GM19240 (cell line): ENCODE results near the gene UVRAG.
A peak's percentile ranks its signal among the peaks of the same experiment; 100 is the strongest.

Experiments
- DNase-seq: peaks from one replicate; pipeline ENCODE4 v3.0.0; 2011; ENCODE audit warnings: low spot score; ENCODE audit not compliant: insufficient read length

Gene UVRAG

DNA sequence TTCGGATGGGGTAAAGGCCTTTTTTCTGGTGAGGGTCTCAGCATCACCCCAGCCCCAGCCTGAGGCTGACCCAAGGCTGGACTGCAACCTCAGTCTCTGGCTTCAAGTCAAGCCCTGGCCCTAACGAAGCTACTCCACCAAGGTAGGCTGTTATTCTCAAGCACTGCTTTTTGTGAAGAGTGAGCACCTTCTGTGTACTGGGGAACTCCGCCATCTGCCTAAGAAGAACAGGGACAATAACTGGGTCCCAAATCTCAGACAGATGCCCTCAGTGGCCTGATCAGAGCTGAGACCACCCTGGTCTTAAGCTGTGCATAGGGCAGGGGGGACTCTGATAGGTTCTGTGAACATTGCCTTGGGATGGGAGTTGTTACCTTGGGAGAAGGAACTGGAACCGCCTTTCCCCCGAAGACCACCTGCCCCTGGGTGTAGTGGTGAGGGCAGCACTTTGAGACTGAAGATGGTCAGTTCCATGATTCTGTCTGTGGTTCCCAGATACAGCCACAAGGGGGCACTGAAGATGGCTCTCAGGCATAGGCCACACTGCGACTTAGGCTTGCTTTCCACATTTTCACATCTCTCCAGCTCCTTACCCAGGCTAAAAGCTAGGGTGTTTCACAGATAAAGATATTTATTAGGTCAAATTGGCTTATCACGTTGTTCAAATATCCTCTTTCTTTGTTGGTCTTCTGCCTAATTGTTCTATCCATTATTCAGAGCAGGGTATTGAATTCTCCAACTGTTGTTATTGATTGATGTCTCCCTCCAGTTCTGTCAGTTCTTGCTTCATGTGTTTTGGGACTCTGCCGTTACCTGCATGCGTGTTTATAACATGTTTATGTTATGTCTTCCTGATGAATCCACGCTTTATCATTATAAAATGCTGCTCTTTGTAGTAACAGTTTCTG, 11.8 kb upstream of the UVRAG start:
- DNase-seq = peak; percentile 62

DNA sequence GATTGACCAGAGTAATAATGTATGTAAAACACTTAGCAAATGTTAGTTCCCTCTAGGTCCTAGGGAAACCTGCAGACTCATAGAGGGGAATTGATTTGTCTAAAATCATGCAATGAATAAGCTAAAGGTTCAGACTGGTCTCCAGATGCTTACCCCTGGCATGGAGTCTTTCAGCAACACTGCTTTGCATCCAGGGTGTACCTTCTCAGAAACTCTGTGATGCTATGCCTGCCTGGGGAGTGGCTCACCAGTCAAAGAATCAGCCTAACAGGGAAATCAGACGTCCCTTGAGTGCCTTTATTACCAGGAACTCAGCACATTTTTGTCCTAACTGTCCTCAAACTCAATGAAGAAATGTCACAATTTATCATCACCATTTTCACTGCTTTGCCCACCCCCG, 5.9 kb upstream of the UVRAG start:
- no peak for DNase-seq

DNA sequence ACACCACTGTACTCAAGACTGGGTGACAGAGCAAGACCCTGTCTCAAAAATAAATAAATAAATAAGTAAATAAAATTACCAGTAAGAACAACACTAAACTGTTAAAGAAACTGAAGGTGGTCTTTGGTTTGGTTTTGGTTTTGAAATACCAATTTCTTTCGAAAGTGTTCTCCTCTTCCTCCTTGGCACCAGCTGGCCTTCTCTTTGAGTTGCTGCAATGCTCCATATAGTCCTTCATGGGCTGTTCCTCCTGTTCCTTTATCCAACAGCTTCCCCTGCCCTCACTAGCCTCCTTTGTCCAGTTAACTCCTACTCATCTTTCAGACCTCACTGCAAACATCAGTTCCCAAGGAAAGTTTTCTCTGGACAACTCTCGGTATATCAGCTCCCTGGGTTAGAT, 5.0 kb upstream of the UVRAG start:
- DNase-seq = no peak

DNA sequence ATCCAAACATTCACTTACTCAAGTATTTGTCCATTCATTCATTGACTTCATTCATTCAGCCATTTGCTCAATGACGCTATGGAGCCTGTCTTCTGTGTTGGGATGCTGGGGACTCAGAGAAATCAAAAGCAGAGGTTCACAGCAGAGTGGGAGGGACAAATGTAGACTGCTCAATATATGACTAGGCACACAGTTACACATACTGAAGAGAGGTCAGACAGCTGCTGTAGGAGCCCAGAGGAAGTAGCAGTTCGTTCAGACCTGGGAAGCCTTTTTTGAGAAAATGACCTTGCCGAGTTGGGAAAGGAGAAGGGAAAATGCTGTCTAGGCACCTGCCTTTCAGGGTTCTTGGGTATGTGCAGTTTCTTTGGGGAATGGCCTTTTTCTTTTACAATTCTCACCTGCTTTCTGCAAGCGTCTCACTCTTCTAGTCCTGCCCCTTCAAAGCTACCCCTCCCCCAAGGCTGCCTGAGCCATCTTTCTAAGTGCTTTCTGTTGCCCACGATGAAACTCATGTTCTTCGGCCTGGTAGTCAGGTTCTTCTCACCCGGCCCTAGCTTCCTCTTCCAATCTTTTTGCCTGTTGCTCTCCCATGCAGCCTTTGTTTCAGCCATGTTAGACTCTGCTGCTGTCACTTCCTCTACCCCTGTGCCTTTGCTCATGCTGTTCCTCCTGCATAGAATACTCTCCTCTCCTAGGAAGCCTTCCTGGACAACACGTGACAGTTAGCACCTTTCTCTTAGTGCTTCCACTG, 4.2 kb upstream of the UVRAG start:
- no peak for DNase-seq

DNA sequence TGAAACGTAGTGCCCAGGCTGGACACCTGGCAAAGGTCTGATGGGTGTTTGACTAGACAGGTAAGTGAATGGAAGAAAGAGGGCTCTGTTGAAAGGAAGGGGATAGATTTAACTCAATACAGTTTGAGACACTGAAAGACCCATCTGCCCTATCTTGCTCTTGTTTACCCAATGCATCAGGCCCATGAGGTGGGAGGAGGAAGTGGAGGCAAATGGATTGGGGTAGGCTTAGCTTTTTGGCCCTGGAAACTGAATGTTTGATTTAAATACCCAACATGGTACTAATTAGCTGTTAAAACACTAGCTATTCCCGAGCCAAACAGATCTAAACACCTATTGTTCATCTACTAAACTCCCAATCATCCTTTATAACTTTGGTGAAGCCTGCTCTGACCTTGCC, 3.5 kb upstream of the UVRAG start:
- DNase-seq = no peak

DNA sequence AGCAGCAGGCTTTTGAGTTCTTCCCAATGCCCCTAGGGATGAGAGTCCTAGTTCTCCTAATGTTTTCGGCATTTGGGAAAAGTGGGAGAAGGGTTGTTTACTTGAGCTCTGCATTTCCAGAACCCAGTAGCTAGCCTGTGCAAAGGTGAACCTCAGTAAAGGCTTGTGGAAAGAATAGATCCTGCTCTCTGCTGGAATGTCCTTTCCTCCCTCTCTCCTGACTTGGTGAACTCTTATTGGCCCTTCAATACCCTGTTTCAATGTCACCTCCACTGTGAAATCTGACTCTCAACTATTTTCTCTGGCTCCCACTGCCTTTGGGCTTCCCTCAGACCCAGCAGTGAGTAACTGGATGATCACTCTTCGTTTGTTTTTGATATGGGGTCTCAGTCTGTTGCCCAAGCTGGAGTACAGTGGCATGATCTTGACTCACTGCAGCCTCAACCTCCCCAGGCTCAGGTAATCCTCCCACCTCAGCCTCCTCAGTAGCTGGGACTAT, 2.4 kb upstream of the UVRAG start:
- DNase-seq = no peak

DNA sequence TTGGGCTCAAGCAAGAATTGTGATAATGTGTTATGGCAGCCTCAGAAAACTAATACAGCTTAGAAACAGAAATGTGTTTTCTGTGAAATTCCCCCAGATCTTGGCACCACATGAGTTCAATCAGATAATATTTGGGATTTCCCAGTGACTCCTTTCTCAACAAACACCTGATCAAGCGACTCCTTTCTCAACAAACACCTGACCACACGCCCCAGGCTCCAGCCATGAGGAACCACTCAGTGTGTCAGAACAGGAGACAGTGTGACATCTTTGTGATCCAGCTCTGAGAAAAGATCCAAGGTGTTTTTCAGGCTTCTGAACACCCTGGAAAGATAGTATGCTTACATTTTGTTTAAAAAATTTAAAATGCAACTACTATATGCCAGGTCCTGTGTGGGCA, 1.9 kb upstream of the UVRAG start:
- no peak for DNase-seq

DNA sequence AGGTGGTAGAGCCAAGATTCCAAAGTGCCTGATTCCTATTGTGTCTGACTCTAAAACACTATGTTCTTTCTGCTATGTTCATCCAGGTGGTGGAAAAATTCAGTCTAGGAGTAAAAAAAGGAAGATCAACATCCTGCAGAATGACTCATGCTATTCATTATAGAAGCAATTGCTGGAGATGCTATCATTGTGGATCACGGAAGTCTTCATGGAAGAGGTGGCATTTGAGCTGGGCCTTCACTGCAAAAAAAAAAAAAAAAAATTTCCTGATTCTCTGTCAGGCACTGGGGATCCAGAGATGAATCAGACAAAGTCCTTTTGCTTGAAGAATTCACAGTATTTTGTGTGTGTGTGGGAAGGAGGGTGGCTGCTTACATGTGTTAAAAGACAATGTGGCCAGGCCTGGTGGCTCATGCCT, 1.4 kb upstream of the UVRAG start:
- no peak for DNase-seq

DNA sequence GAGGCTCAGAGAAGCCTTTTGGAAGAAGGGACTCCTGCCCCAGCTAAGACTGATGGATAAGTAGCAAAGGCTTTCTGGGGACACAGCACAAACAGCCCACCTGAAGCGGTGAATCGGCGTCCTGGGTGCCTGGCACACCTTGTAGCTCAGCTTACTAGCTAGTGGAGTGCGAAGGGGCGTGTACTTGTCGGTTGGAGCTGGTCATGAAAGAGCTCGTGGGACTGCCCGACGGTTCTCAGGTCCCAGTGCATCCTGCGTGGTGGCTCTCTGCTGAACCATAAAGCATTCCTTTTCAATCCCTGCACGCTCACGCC, 690 bp upstream of the UVRAG start:
- DNase-seq = no peak

DNA sequence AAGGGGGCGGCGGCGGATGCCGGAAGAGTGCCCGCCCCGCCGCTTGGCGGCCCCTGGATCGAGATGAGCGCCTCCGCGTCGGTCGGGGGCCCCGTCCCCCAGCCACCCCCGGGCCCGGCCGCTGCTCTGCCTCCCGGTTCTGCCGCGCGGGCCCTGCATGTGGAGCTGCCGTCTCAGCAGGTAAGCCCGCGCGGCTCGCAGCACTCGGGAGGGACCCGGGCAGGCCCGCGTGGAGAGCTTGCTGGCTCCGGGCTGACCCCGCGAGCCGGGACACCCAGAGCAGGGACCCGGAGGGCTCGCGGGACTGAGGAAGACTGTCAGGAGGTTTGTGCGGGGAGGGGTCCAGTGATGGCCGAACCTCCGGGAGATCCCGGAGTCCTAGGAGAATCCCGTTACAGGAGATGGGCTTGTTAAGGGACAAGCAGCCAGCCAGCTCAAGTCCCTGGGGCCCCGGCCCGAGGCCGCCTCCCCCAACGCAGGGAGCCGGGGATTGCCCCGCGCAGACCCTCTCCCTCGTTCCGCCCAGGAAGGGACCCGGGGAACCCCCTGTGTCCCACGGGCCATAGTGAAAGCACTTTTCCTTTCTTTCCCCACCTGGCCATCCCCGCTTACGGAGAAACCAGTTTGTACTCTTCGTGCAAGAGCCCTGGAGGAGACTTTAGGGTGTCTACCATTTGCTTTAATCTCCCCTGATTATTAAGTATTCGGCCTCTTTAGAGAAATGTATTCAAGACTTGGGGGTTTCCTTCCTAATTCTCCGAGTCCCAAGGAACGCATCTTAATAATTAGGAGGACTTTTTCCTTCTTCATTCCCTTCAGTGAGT, 547 bp downstream of the UVRAG start:
- DNase-seq = no peak

DNA sequence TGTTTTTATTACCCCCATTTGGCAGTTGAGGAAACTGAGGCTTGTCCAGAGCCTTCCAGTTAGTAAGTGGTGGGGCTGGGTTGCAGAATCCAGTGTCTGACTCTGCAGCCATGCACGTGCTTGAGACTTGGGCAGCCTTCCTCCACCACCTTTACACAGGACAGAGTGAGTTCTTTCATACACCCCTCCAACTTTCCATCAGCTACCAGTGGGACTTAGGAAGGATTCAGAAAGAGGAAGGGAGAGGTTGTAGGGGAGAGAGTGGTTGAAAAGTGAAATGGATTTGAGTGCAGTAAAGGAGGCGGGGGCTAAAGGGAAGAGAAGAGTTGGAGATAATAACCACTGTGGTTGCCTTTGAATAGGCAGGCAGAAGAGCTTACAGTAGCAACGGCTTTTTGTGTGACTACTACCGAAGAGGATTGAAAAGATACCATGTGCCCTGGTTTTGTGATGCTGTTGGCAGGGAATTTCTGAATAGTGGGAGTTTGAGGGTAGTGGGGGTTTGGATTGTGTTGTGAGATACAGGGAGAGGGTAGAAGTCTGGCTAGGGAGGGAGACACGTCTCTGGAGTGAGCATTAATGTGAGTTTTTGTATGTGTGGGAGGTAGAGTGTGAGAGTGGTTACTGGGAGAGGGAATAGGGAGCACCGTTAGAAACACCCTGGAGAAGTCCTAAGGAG, 1.7 kb downstream of the UVRAG start:
- no peak for DNase-seq

DNA sequence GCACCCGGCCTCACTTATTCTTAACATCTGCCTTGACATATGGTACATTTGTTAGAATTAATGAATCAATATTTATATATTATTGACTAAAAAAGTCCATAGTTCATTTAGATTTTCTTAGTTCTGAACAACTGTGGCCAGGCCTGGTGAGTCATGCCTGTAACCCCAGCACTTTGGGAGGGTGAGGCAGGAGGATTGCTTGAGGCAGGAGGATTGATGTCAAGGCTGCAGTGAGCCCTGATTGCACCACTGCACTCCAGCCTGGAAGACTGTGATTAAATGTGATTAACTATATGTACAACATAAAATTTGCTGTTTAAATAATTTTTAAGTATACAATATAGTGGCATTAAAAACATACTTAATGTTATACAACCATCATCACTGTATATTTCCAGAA, 5.6 kb downstream of the UVRAG start:
- no peak for DNase-seq

DNA sequence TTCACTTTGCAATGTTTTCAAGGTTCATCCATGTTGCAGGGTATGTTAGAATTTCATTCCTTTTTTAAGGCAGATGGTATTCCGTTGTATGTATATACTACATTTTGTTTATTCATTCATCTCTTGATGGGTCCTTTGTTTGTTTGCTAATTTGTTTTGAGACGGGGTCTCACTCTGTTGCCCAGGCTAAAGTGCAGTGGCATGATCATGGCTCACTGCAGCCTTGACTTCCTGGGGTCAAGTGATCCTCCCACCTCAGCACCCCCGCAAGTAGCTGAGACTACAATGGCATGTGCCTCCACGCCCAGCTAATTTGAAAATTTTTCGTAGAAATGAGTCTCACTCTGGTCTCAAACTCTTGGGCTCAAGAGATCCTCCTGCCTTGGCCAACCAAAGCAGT, 6.2 kb downstream of the UVRAG start:
- DNase-seq = no peak

DNA sequence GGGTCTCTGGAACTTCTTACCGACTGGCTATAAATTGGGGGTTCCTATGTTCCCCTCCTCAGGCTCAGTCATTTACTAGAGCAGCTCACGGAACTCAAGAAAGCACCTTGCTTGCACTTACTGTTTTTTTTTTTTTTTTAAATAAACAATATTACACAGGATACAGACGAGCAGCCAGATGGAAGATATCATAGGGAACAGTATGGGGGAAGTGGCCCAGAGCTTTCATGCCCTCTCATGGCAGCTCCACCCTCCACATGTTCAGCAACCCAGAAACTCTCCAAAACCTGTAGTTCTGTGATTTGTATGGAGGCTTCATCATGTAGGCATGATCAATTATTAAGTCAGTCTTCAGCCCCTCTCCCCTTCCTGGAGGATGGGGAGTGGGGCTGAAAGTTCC, 7.5 kb downstream of the UVRAG start:
- no peak for DNase-seq

DNA sequence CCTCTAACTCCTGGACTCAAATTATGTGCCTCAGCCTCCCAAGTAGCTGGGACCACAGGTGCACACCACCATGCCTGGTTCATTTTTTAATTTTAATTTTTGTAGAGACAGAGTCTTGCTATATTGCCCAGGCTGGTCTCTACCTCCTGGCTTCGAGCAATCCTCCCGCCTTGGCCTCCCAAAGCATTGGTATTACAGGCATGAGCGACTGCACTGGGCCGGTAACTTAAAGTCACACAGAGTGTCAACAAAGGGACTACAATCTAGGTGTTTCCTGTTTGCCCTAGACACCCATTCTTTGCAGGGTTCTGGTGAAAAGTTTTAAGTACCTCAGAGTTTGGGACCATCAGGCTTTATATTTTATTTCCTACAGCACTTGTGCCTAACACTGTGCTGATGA, 8.4 kb downstream of the UVRAG start:
- no peak for DNase-seq

DNA sequence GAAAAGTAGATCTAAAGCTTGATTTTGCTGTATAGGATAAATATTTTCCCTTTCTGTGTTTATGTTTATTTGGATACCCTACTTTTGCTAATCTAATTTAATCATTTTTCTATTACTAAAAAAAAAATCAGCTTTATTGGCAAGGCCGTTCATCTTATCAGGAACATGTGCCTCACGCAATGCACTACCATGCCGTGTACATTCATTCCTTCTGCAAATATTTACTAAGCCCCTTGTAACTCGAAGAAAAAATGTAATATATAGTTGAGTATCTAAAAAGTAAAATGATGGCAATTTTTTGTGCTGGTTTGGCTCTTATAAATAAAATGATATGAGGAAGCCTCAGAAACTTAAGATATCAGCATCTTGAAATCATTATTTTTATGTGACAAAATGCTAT, 8.9 kb downstream of the UVRAG start:
- no peak for DNase-seq

DNA sequence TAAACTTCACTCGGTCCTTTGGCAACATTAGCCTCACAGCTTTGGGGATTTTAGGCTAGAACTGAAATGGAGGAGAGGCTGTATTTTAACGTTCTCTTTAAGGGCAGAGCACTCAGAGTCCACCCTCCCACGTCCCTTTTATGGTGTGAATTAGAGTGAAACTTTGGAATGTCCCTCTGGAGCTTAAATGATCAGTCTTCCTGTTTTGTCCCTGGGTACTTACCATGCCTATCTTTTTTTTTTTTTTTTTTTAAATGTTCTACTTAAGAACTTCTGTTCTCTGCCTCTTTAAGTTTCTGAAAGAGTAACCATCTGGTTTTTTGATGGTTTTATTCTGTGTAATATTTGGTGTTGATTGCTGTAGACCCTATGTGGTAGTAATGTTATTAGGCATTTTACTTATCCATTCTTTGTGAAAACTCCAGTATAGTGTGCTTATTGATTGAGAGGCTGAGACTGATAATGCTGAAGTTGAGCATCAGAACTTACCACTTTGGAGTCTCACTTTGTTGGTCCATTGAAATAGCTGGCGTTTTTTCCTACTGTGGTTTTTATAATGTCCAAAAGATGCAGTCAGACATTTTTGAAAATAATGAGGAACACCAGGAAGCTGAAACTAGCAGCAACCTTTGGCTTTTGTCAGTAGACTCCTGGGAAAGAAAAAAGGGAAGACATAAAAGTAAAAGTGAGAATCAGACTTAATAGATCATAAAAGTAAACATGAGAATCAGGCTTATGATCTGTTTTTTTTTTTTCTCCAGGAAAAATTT, 11.6 kb downstream of the UVRAG start:
- DNase-seq = no peak

DNA sequence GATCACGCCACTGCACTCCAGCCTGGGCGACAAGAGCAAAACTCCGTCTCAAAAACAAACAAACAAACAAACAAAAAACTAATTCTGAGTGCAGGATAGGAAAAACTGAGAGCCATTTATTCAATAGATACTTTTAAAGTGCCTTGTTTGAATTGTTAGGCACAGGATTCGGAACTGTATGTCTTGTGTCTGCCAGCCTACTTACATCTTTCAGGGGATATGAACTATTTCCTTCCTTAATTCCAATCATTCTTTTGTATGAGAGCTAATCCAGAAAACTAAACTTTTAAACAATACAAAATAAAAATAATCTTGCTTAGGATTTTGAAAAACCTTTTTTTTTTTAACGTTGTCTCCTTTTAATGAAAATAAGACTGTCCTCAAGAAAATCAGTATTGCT, 12.6 kb downstream of the UVRAG start:
- no peak for DNase-seq

DNA sequence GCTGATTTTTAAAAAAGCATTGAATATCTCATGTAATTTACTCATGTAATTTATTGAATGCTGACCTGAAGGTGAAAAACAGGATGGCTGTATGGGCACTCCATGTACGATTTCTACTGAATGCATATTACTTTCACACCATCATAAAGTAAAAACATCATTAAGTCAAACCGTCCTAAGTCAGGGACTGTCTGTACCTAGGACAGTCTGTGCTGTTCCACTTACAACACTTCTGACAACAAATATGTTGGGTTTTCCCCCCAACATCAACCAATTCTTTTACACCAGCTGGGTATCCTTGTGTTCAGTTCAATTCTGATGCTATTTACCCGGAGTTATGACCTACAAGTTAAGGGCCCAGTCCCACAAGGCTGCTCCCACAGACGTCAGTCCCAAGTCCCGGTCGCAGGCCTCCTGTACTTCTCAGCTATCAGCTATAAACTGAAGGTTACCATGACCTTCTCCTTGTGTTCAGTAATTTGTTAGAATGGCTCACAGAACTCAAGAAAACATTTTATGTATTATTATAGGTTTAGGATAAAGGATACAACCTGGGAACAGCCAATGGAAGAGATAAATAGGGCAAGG, 17.0 kb downstream of the UVRAG start:
- no peak for DNase-seq

DNA sequence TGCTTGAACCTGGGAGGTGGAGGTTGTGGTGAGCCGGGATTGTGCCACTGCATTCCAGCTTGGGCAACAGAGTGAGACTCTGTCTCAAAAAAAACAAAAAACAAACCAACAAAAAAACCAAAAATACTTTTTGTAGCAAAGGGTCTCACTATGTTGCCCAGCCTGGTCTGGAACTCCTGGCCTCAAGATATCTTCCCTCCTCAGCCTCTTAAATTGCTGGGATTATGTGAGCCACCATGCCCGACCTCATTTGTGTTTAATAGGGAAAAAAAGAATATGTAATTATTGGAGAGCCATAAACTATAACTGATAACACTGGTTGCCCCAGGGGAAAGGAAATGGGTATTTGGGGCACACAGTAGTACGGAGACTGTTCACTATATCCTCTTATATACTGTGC, 19.7 kb downstream of the UVRAG start:
- no peak for DNase-seq
